Sigmoid colon (tissue), 7 donors: ENCODE results near the gene NF2. TPM values are rescaled to one million over a fixed set of nuclear protein-coding genes. Genes with fewer than 3 reads are reported as not detected.

Source experiments
- DNase-seq: peaks from one replicate; pipeline ENCODE4 v3.0.0-alpha.2; 2019
- H3K27ac ChIP-seq, 4 donors: fragments of 200-600 bp; sonication (generic); one replicate each; pipeline ENCODE4 v1.5.1; 2016 to 2019; ENCODE audit warnings: mild to moderate bottlenecking in 1 of 4
- H3K27me3 ChIP-seq, 3 donors: fragments of 200-600 bp; sonication (generic); one replicate each; pipeline ENCODE4 v1.5.1; 2019; ENCODE audit warnings: mild to moderate bottlenecking in 1 of 3
- H3K36me3 ChIP-seq, 4 donors: fragments of 200-600 bp; sonication (generic); one replicate each; pipeline ENCODE4 v1.5.1; 2016 to 2019
- H3K4me1 ChIP-seq, 4 donors: fragments of 200-600 bp; sonication (generic); one replicate each; pipeline ENCODE4 v1.5.1; 2017 to 2019
- H3K4me3 ChIP-seq, 4 donors: fragments of 200-600 bp; sonication (generic); one replicate each; pipeline ENCODE4 v1.5.1; 2017 to 2019; ENCODE audit warnings: mild to moderate bottlenecking in 2 of 4, moderate library complexity in 1 of 4
- H3K9me3 ChIP-seq, 4 donors: fragments of 200-600 bp in 3 of 4; sonication (generic) in 3 of 4; one replicate each; pipeline versions ENCODE4 v1.5.1 to v1.6.1; 2013 to 2019
- CTCF ChIP-seq, 4 experiments: fragments of 450-650 bp in 3 of 4; fragments of 200-600 bp in 1 of 4; IDR thresholded peaks; one replicate each; pipeline ENCODE4 v1.5.1; 2016 to 2019; ENCODE audit warnings: antibody characterized with exemption in 4 of 4, mild to moderate bottlenecking in 3 of 4, moderate library complexity in 2 of 4
- EP300 ChIP-seq, 4 donors: sonication (generic); formaldehyde crosslinking; IDR thresholded peaks; one replicate each; pipeline ENCODE4 v1.6.1; 2017; ENCODE audit warnings: antibody characterized with exemption in 4 of 4
- POLR2A ChIP-seq, 2 donors: fragments of 450-650 bp; IDR thresholded peaks; one replicate each; pipeline ENCODE4 v1.6.1; 2016; ENCODE audit warnings: antibody characterized with exemption in 2 of 2, mild to moderate bottlenecking in 2 of 2, moderate library complexity in 2 of 2
- POLR2AphosphoS5 ChIP-seq, 4 donors: sonication (generic); formaldehyde crosslinking; IDR thresholded peaks; one replicate each; pipeline ENCODE4 v1.6.1; 2017; ENCODE audit warnings: antibody characterized with exemption in 4 of 4
- WGBS, 2 donors: extraction: QIAGEN DNeasy Blood & Tissue Kit; methylation state at CpG; one replicate each; pipeline ENCODE4 v1.1.7; 2013; 5-methylcytosine and 5-hydroxymethylcytosine counted together
- intact Hi-C: fragments of 100-400 bp; cut with DNase I; formaldehyde crosslinking; loops from one replicate; pipeline ENCODE4 v1.15.1; 2023
- polyA plus RNA-seq, 3 donors: library from polyadenylated mRNA; stranded (reverse); fragments of 200-250 nt; gene quantifications; one replicate each; pipeline ENCODE4 v1.2.3, GENCODE V29; 2013
- total RNA-seq, 4 donors: library from RNA; depleted of rRNA; stranded (reverse); fragments of >200 nt; gene quantifications; one replicate each; pipeline ENCODE4 v1.1.0, GENCODE V29; 2016
- donor health status: healthy with polysubstance abuse.
- donor health status: Bipolar disorder and iron deficiency.
- donor health status: healthy.

NF2 gene
- total and polyA plus RNA-seq, 7 donors = 3.6 to 34.3 (median 18.7) TPM

DNA sequence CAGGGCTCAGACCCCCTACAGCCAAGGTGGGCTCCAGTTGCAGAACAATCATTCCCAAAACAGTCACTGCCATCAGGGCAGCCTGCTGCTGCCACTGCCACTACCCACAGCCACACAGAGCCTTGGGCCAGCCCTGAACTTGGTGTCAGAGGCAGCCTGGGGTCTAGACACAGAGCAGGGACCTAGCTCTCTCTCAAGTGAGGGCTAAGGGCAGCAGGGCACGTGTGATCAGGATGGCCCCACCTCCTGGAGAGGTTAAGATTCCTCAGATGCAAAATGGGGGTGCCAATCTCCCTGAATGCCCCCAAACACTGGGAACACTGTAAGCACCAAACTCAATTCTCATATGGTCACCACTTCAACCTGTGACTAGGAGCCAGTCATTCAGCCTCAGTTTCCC lies 132.0 kb downstream of the NF2 start:
- intact Hi-C loops = no loop called here
- Histone ChIP-seq H3K4me3 (no peak overlapping the region), H3K9me3 (no peaks in the 10 kb centered on the region), H3K27me3 (no peaks in the 10 kb centered on the region), H3K27ac (no peak overlapping the region), H3K4me1 (peaks cover 0 to 16% (median 10%) of the 10 kb centered on the region in 4 donors), H3K36me3 (peaks cover 0 to 41% (median 7%) of the 10 kb centered on the region in 4 donors)
- no peak for DNase-seq
- 78% methylated on average over 1 of the region's 1 CpG for whole genome bisulfite sequencing, 2 donors
- TF ChIP-seq CTCF (IDR thresholded peaks at IDR 0.05) = no peak
- TF ChIP-seq POLR2A (IDR thresholded peaks at IDR 0.05) = no peak
- no peak for TF ChIP-seq POLR2AphosphoS5 (IDR thresholded peaks at IDR 0.05)
- no peak for TF ChIP-seq EP300 (IDR thresholded peaks at IDR 0.05)

GRCh38 chr22:29737251-29738117 lies 134.1 kb downstream of the NF2 start:
- intact Hi-C loops = no loop called here

DNA sequence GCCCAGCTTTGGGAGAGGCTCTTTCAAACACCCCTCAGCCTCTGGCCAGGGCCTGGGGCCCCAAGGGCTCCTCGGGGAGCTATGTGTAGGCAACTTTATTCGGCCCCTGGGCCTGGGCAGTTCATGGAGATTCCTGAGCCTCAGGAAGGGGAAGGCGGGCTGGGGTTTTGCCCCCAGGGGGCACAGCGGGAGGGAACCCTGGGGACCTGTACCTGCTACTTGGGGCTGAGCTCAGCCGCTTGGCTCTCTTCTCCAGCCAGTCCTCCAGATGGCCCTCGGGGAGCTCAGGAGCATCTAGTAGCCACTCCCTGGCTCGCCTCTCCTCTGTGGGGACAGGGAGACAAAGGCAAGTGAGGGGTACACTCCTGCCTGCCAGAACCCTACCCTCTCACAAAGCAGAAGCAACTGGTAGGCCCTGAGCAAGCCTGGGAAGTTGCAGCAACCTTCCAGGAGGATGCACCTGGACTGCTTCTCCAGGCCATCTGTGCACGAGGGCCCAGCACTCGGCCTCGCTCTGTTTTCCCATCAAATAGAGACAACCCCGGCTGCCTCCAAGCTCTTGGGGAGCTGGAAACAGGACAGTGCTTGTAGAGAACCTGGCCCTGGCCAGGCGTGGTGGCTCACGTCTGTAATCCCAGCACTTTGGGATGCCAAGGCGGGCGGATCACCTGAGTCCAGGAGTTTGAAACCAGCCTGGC lies 134.8 kb downstream of the NF2 start:
- Histone ChIP-seq H3K9me3 (no peaks in the 10 kb centered on the region), H3K36me3 (peaks cover 0 to 53% (median 9%) of the 10 kb centered on the region in 4 donors), H3K4me3 (no peak overlapping the region), H3K27ac (no peak overlapping the region), H3K27me3 (no peaks in the 10 kb centered on the region), H3K4me1 (peaks cover 0 to 11% (median 7%) of the 10 kb centered on the region in 4 donors)
- WGBS, 2 donors = 87 to 94% methylated on average over 15 of the region's 15 CpGs
- DNase-seq = no peak
- TF ChIP-seq POLR2A (IDR thresholded peaks at IDR 0.05) (no peak), POLR2AphosphoS5 (IDR thresholded peaks at IDR 0.05) (no peak), EP300 (IDR thresholded peaks at IDR 0.05) (no peak), CTCF (IDR thresholded peaks at IDR 0.05) (no peak)
- intact Hi-C loops = no loop called here

More at GRCh38 chr22:29737251-29738117, 134.1 kb downstream of the NF2 start:
- H3K9me3 ChIP-seq = no peaks in the 10 kb centered on the region
- H3K27ac ChIP-seq = no peak overlapping the region
- peaks cover 0 to 49% (median 9%) of the 10 kb centered on the region in 4 donors for H3K36me3 ChIP-seq
- WGBS, 2 donors = 91 to 94% methylated on average over 22 of the region's 22 CpGs
- no peak overlapping the region for H3K4me3 ChIP-seq
- no peaks in the 10 kb centered on the region for H3K27me3 ChIP-seq
- no peak for DNase-seq
- peaks cover 0 to 16% (median 10%) of the 10 kb centered on the region in 4 donors for H3K4me1 ChIP-seq
- TF ChIP-seq EP300 (IDR thresholded peaks at IDR 0.05) (no peak), CTCF (IDR thresholded peaks at IDR 0.05) (no peak)

GRCh38 chr22:29739346-29739875 lies 136.0 kb downstream of the NF2 start:
- Histone ChIP-seq H3K27me3 (no peaks in the 10 kb centered on the region), H3K4me1 (no peaks in the 10 kb centered on the region), H3K36me3 (peaks cover 0 to 53% (median 9%) of the 10 kb centered on the region in 4 donors), H3K9me3 (no peaks in the 10 kb centered on the region), H3K27ac (no peak overlapping the region), H3K4me3 (no peak overlapping the region)
- DNase-seq = no peak
- TF ChIP-seq CTCF (IDR thresholded peaks at IDR 0.05) (no peak), POLR2A (IDR thresholded peaks at IDR 0.05) (no peak), POLR2AphosphoS5 (IDR thresholded peaks at IDR 0.05) (no peak), EP300 (IDR thresholded peaks at IDR 0.05) (no peak)
- intact Hi-C loops = no loop called here
- WGBS, 2 donors = 92 to 96% methylated on average over 17 of the region's 17 CpGs
